SK-N-SH (cell line): ENCODE data around the gene DYNC2H1. TPM values are rescaled to one million over a fixed set of nuclear protein-coding genes. Genes with fewer than 3 reads are reported as not detected.

Source experiments
- CTCF ChIA-PET: fragments of 300-600, 350-600 bp; formaldehyde crosslinking; extraction: SDS; loops from one replicate; lab custom pipeline; 2021; lab: Yijun Ruan, JAX
- POLR2A ChIA-PET: fragments of 350-600 bp; sonication (Branson Sonifier 250); formaldehyde crosslinking; extraction: SDS; loops from one replicate; lab custom pipeline; 2020; ENCODE audit warnings: antibody characterized with exemption, inconsistent platforms; lab: Yijun Ruan, JAX
- DNase-seq: peaks from one replicate; pipeline ENCODE4 v3.0.0; 2012
- H2AFZ ChIP-seq: fragments of 200-600 bp; sonication (generic); 2 replicates; pipeline ENCODE4 v1.8.1; 2016; ENCODE audit warnings: antibody characterized with exemption, mild to moderate bottlenecking, low read depth
- H3F3A ChIP-seq: fragments of 200-600 bp; sonication (generic); replicated peaks from 2 replicates; pipeline ENCODE3; 2016; ENCODE audit warnings: antibody characterized with exemption, mild to moderate bottlenecking; ENCODE audit not compliant: insufficient read depth
- H3K27ac ChIP-seq, 2 experiments: fragments of 200-500 bp in 1 of 2; fragments of 200-600 bp in 1 of 2; sonication (Bioruptor generic) in 1 of 2; sonication (generic), shearing (Covaris generic) in 1 of 2; 2 replicates each; pipeline versions ENCODE4 v1.5.1 to v1.6.1; 2014 to 2016; ENCODE audit warnings: low read depth in 2 of 2, inconsistent platforms in 1 of 2, low read length in 1 of 2, mild to moderate bottlenecking in 1 of 2, mixed read lengths in 1 of 2
- H3K27me3 ChIP-seq: fragments of 200-600 bp; sonication (generic), shearing (Covaris generic); 2 replicates; pipeline ENCODE4 v1.6.1; 2016; ENCODE audit warnings: mixed run types; ENCODE audit not compliant: insufficient read depth
- H3K36me3 ChIP-seq, 2 experiments: fragments of 200-500 bp in 1 of 2; fragments of 200-600 bp in 1 of 2; sonication (Bioruptor generic) in 1 of 2; sonication (generic) in 1 of 2; replicated peaks in 1 of 2; 2 replicates each; pipeline versions ENCODE3 to v1.5.1; 2014 to 2016; ENCODE audit warnings: low read length in 1 of 2, mild to moderate bottlenecking in 1 of 2; ENCODE audit not compliant: insufficient read depth in 2 of 2, control insufficient read depth in 1 of 2
- H3K4me1 ChIP-seq, 2 experiments: fragments of 200-500 bp in 1 of 2; fragments of 200-600 bp in 1 of 2; sonication (Bioruptor generic) in 1 of 2; sonication (generic), shearing (Covaris generic) in 1 of 2; 2 replicates each; pipeline versions ENCODE4 v1.5.1 to v1.6.1; 2014 to 2016; ENCODE audit warnings: low read depth in 1 of 2, low read length in 1 of 2, mixed run types in 1 of 2; ENCODE audit not compliant: insufficient read depth in 2 of 2, control insufficient read depth in 1 of 2
- H3K4me2 ChIP-seq: fragments of 200-600 bp; sonication (generic), shearing (Covaris generic); 2 replicates; pipeline ENCODE4 v1.6.1; 2017; ENCODE audit warnings: mixed run types
- H3K4me3 ChIP-seq, 2 experiments: fragments of 200-500 bp in 1 of 2; fragments of 200-600 bp in 1 of 2; sonication (Bioruptor generic) in 1 of 2; sonication (generic), shearing (Covaris generic) in 1 of 2; 2 replicates each; pipeline versions ENCODE4 v1.5.1 to v1.8.1; 2014 to 2016; ENCODE audit warnings: low read depth in 2 of 2, inconsistent platforms in 1 of 2, low read length in 1 of 2, mild to moderate bottlenecking in 1 of 2, mixed read lengths in 1 of 2, moderate library complexity in 1 of 2
- H3K79me2 ChIP-seq: fragments of 200-600 bp; sonication (generic); 2 replicates; pipeline ENCODE4 v1.8.1; 2017; ENCODE audit warnings: mild to moderate bottlenecking; ENCODE audit not compliant: insufficient read depth
- H3K9ac ChIP-seq: fragments of 200-600 bp; sonication (generic); 2 replicates; pipeline ENCODE4 v1.6.1; 2017; ENCODE audit warnings: mixed run types
- H3K9me2 ChIP-seq: fragments of 200-600 bp; sonication (generic); 2 replicates; pipeline ENCODE4 v1.6.1; 2017; ENCODE audit warnings: mixed run types
- H3K9me3 ChIP-seq: fragments of 200-600 bp; sonication (generic); 2 replicates; pipeline ENCODE4 v1.6.1; 2017; ENCODE audit warnings: mixed run types, mild to moderate bottlenecking, moderate library complexity
- H4K20me1 ChIP-seq: fragments of 200-600 bp; sonication (generic); 2 replicates; pipeline ENCODE4 v1.6.1; 2017; ENCODE audit warnings: mild to moderate bottlenecking, mixed run types; ENCODE audit not compliant: insufficient read depth
- FOSL2 ChIP-seq: IDR thresholded peaks from 2 replicates; pipeline ENCODE4 v1.4.0; 2012; ENCODE audit warnings: low read depth, mild to moderate bottlenecking, moderate library complexity, borderline replicate concordance
- FOXJ3 ChIP-seq: sonication (generic); formaldehyde crosslinking; IDR thresholded peaks from 2 replicates; pipeline ENCODE4 v1.5.1; 2020; ENCODE audit warnings: mild to moderate bottlenecking, missing genetic modification reagents
- GATA2 ChIP-seq: sonication (generic); formaldehyde crosslinking; IDR thresholded peaks from 2 replicates; pipeline ENCODE4 v1.5.0; 2020; ENCODE audit warnings: mild to moderate bottlenecking, missing genetic modification reagents
- IRF3 ChIP-seq: fragments of 150-350 bp; IDR thresholded peaks from 2 replicates; pipeline ENCODE4 v1.6.1; 2016; ENCODE audit warnings: mild to moderate bottlenecking, low read depth, low read length
- JUND ChIP-seq: IDR thresholded peaks from 2 replicates; pipeline ENCODE4 v1.4.0; 2012
- MXI1 ChIP-seq: IDR thresholded peaks from 2 replicates; pipeline ENCODE4 v1.6.1; 2012; ENCODE audit warnings: mild to moderate bottlenecking, low read depth, low read length, improper control_type of control experiment
- NRF1 ChIP-seq: IDR thresholded peaks from 2 replicates; pipeline ENCODE4 v1.6.1; 2012; ENCODE audit warnings: low read depth, mild to moderate bottlenecking, low read length
- POLR2AphosphoS5 ChIP-seq: IDR thresholded peaks from 2 replicates; pipeline ENCODE4 v1.6.1; 2012; ENCODE audit warnings: low read depth, low read length
- RCOR1 ChIP-seq: fragments of 150-350 bp; IDR thresholded peaks from 2 replicates; pipeline ENCODE4 v1.6.1; 2017; ENCODE audit warnings: antibody characterized with exemption, low read length
- RFX5 ChIP-seq: IDR thresholded peaks from 2 replicates; pipeline ENCODE4 v1.6.1; 2012; ENCODE audit warnings: mild to moderate bottlenecking, improper control_type of control experiment, low read length
- RXRA ChIP-seq: IDR thresholded peaks from 2 replicates; pipeline ENCODE4 v1.4.0; 2012; ENCODE audit warnings: low read depth, mild to moderate bottlenecking, borderline replicate concordance
- SIN3A ChIP-seq: IDR thresholded peaks from 2 replicates; pipeline ENCODE4 v1.6.1; 2012; ENCODE audit warnings: low read depth, mild to moderate bottlenecking, low read length, moderate library complexity, borderline replicate concordance
- SMC3 ChIP-seq: IDR thresholded peaks from 2 replicates; pipeline ENCODE4 v1.6.1; 2012; ENCODE audit warnings: low read depth, low read length, improper control_type of control experiment
- TCF12 ChIP-seq: IDR thresholded peaks from 2 replicates; pipeline ENCODE4 v1.4.0; 2012
- TEAD4 ChIP-seq: IDR thresholded peaks from 2 replicates; pipeline ENCODE4 v1.4.0; 2012; ENCODE audit warnings: mild to moderate bottlenecking, borderline replicate concordance; ENCODE audit not compliant: insufficient read depth
- USF2 ChIP-seq: fragments of 150-350 bp; IDR thresholded peaks from 2 replicates; pipeline ENCODE4 v1.6.1; 2017; ENCODE audit warnings: antibody characterized with exemption, low read length, low read depth, borderline replicate concordance
- YY1 ChIP-seq: IDR thresholded peaks from 2 replicates; pipeline ENCODE4 v1.4.0; 2012; ENCODE audit warnings: low read depth, mild to moderate bottlenecking
- ZBTB33 ChIP-seq: IDR thresholded peaks from 2 replicates; pipeline ENCODE4 v1.4.0; 2012; ENCODE audit warnings: low read depth, borderline replicate concordance
- WGBS: methylation state at CpG from one replicate; pipeline ENCODE4 v1.1.6; 2017; ENCODE audit warnings: low lambda C conversion rate; 5-methylcytosine and 5-hydroxymethylcytosine counted together
- polyA plus RNA-seq, 3 experiments: library from polyadenylated mRNA; depleted of rRNA; stranded (reverse); fragments of >200 nt; gene quantifications; 2 replicates each; pipeline ENCODE4 v1.2.3, GENCODE V29; 2012

The DYNC2H1 gene
- polyA plus RNA-seq, 1 of the 3 experiments (the other 2 are of a cell fraction), result 15.3 TPM

GRCh38 chr11:103325686-103326069, 216.5 kb downstream of the DYNC2H1 start:
- Histone ChIP-seq H3K27ac (no peak overlapping the region), H3K4me2 (no peak overlapping the region), H3F3A (peaks cover 10% of the 10 kb centered on the region), H3K36me3 (peaks cover 15 to 32% of the 10 kb centered on the region in 2 experiments), H3K9me2 (no peaks in the 10 kb centered on the region), H4K20me1 (no peaks in the 10 kb centered on the region), H3K4me1 (peaks cover 0 to 9% of the 10 kb centered on the region in 2 experiments; a peak in 3 of 4 replicates), H3K27me3 (no peaks in the 10 kb centered on the region), H3K79me2 (no peaks in the 10 kb centered on the region), H3K4me3 (no peak overlapping the region), H2AFZ (no peak overlapping the region), H3K9me3 (no peaks in the 10 kb centered on the region), H3K9ac (no peak overlapping the region)
- DNase-seq, result no peak
- POLR2A ChIA-PET, result no interaction called here
- CTCF ChIA-PET, result interaction anchor here (0.7 to 1.7 kb wide), 5 partner anchors 68 to 269 kb away, joined by 3 to 8 read pairs (median 4); no protein-coding TSS in a partner anchor
- 69% methylated on average over 7 of the region's 7 CpGs for WGBS
- TF ChIP-seq JUND (no peak), YY1 (no peak), IRF3 (no peak), FOSL2 (no peak), GATA2 (CRISPR knock-in tag) (no peak), FOXJ3 (CRISPR knock-in tag) (no peak), RXRA (no peak), MXI1 (no peak), TCF12 (no peak), USF2 (no peak), TEAD4 (no peak), RCOR1 (no peak), SIN3A (no peak), NRF1 (no peak), POLR2AphosphoS5 (no peak), SMC3 (no peak), RFX5 (no peak), ZBTB33 (no peak)
